HL-60/S4 treated with phorbol 12-myristate 13-acetate at 8.2 ng/mL for 4 days and 3 days (cell line): ENCODE results near the gene AGMO.
"Not testable (repeated sequence)": the region's sequence is repeated elsewhere in the genome, so short reads cannot be mapped to it uniquely, and the experiment has no call there.

ENCODE experiments used
- in situ Hi-C: fragments of 300-500 bp; cut with MboI; formaldehyde crosslinking; loops from 2 replicates; pipeline ENCODE4 v1.15.0; 2022; ENCODE audit warnings: low sequenced_read_pairs

AGMO gene

DNA sequence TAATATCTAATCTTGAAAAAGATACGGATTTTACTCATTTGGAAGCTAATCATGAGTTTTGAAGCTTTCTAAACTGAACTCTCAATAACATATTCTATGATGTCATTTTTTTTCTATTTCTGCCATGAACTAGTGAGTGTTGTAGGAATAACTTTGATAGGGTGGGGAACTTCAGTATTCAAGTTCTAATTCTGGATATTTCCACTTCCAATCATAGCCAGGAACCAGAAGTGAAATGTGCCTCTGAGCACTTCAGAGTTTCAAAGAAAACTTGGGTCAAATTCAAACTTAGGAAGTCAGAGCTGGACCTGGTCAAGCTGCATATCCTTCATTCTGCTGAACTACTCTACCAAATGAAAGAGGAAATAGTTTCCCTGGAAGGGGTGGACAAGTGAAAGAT lies 847 bp downstream of the AGMO start:
- in situ Hi-C loops, result no loop called here

DNA sequence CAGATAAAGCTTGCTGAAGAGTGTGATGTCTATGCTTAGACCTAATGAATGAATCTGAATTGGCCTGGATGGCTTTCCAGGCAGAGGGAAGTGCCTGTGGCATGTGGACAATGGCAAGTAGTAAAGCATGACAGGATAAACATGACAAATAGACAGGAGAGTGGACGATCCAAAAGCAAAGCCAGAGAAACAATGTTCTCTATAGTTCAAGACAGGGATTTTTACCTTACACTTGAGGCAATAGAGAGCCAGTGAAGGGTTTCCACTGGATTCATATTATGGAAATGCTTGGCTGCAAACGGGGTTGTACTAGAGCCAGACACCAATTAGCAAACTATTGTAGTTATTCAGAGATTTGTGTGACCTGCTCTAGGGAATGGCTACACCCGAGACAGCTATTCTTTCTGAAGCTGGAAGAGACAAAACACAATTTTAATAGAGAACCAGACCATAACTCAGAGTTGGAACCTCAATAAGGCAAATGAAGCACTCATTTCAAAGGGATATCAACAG lies 2.3 kb downstream of the AGMO start:
- in situ Hi-C loops, result no loop called here

DNA sequence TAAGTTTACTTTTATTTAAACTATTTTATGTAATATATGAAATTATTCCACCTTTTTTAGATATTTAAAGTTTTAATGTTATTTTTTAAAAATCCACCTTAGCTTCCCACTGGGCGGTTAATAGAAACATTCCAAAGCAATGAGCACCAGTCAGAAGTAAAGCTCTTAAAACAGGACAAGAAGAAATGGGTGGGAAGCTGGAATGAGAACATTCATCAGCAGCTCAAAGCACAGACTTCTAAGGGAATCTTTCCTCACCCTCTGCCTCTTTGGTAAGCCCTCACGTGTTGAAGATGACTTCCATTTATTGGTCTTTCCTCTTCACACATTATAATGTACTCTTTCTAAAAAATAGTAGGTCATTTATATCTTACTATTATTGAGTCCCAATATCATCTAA lies 3.1 kb downstream of the AGMO start:
- in situ Hi-C loops, result no loop called here

DNA sequence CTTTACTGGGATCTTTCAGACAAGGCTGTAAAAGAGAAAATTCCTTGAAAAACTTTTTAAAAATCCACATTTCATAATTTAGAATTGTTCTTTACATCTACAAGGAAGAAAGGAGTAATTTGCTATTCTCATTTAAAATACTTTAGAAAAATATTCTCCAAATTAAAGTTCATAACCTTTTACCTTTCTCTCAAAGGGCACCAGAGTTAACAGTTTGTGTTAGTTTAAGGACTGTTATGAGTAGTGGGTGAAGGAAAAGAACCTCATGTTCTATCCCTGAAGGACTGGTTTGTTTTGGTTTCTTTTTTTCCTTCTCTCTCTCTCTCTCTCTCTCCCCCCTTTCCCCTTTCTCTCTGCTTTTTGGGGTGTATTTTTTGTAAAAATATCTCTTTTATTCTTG lies 4.1 kb downstream of the AGMO start:
- in situ Hi-C loops, result no loop called here

DNA sequence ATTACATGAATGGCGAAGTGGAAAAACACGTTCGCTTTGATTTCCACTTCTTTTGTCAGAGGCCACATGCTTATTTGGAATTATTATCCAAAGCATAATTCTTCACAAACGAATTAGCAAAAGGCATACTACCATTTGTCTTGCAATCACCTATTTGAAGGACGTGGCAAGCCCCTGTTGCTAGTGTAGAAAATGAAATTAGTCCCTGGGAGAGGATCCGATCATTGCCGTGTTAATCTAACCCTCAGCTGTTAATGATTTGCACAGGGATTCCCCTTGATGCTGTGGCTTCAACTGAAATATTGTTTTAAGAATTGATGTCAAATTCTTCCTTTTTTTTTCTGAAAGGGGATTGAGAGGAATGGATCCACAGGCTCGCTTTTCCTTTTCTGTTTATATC lies 4.6 kb downstream of the AGMO start:
- in situ Hi-C loops, result no loop called here

DNA sequence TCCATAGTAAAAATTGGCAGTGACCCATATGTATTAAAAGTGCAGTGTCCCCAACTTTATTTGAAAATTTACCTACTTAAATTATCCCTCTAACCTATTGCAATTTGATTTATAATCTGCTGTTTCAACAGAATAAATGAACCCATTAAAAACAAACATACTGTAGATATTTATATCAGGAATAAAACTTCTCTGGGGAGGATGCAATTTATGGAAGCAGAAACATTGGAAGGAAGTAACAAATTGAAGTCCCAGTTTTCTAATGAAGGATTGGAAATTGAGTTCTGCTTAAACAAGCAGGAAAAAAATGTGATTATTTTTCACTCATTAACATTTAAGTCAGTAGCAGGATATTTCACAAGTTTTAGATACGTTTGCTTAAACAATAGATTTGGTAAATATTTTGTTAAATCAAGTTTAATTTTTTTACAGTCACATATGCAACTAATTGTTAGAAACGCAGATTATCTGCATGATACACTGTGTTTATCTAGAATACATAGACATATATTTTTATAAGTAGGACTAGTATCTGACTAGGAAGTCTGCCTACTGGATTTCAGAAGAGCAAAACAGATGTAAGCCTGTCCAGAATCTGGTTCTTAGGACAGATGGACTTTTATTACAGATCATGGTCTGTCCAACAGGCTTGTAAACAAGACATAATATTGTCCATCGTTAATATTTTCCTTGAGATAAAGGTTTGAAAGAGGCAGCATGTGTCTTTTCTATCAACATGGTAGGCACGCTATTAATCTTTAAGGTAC lies 5.3 kb downstream of the AGMO start:
- in situ Hi-C loops, result no loop called here

DNA sequence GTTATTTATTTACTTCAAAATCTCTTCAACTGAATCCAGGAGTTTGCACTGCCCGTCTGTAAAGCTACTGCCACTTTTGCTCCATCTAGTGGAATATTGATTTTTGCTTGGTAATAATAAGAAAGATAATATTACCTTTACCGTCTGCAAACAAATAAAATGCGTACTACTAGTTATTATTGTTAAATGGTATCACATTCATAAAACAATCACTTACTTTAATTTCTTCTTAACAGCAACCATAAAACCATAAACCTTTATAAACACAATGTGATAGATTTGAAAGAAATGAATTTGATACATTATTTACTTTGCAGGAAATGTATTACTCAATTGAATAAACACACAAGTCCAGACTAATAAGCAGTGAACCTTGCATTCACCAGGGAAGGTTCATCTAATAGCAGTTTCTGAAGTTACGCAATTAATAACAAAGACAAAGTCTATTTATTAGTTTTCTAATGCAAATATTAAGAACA lies 6.4 kb downstream of the AGMO start:
- in situ Hi-C loops, result no loop called here

DNA sequence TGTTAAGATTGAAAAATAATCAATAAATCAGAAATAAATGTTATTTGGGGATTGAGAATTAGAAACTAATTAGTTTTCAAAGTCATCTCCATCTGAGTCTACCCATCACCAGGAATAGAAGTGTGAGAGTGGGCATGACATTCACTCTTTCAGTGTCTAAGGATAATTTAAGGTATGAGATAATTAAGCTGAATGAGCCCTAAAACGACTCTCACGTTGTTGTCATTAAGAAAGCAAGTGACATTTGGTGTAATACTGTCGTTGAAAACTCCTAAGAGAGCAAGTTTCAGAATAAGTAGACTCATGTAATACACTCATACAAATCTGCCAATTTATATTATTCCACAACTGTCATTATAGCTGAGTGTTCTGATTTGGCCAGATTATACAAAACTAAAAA lies 7.1 kb downstream of the AGMO start:
- in situ Hi-C loops, result no loop called here

DNA sequence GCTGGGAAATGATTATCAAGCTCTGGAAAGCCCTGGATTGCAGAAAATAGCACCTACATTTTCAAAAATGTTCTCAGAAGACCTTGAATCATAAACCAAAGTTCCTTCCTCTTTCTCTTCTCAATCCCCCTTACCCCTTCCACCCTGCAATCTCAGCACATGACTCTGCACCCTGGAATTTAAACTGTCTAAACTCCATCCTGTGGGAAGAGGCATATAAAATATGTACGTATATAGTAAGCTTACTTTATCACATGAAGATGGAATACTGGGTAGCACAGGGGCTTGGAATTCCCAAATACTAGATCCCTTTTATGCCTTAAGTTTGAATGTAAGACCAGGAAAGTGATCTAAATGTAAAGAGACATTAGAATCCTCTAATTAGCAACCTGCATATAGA lies 7.7 kb downstream of the AGMO start:
- in situ Hi-C loops, result no loop called here

DNA sequence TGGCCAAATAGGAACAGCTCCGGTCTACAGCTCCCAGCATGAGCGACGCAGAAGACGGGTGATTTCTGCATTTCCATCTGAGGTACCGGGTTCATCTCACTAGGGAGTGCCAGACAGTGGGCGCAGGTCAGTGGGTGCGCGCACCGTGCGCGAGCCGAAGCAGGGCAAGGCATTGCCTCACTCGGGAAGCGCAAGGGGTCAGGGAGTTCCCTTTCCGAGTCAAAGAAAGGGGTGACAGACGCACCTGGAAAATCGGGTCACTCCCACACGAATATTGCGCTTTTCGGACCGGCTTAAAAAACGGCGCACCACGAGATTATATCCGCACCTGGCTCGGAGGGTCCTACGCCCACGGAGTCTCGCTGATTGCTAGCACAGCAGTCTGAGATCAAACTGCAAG lies 14.5 kb downstream of the AGMO start:
- in situ Hi-C loops, result not testable (repeated sequence)

DNA sequence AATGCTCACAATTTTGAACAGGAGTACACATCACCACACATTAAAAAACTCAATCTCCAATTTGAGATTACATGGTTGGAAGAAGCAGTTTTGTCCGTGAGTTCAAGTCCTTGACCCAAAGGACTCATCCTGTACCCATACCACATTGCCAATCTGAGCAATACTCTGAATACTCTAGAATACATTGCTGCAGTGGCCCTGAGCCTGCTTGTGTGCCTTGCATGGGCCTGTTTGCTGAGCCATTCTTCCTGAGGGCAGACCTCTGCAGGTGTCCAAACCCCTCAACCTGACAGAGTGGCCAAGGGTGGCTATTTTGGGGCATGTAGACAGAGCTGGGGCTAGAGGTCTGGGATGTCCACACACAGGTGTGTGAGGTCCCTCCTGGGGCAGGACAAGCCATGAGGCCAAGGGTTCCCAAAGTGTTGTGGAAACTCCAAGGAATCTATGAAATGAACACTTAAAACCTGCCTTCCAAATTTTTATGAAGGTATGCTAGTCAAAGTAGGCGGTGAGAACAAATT lies 15.5 kb downstream of the AGMO start:
- in situ Hi-C loops, result no loop called here

DNA sequence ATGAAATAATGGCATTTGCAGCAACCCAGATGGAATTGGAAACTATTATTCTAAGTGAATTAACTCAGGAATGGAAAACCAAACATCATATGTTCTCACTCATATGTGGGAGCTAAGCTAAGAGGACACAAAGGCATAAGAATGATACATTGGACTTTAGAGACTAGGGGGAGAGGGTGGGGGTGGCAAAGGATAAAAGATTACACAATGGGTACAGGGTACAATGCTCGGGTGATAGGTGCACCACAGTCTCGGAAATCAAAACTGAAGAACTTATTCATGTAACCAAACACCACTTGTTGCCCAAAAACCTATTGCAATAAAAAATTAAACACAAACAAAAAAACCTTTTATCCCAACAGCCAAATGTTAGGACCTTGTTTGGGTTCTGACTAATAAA lies 17.8 kb downstream of the AGMO start:
- in situ Hi-C loops, result no loop called here

DNA sequence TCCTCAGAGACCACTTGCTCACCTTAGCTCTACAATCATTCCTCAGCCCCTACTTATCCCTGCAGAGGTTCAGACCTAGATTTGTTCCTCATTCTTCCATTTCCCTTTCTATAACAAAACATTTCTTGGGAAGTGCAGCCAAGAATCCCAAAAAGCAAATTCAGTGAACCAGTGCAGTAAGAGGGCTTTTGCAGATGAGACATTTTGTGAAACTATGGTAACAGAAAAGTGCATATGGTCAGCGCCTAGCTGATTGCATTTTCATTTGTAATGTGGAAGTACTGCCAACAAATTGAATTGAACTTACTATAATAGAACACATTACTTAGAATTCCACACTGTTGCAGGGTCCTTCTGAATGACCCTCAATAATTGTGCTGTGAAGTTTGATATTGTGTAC lies 18.6 kb downstream of the AGMO start:
- in situ Hi-C loops, result no loop called here

DNA sequence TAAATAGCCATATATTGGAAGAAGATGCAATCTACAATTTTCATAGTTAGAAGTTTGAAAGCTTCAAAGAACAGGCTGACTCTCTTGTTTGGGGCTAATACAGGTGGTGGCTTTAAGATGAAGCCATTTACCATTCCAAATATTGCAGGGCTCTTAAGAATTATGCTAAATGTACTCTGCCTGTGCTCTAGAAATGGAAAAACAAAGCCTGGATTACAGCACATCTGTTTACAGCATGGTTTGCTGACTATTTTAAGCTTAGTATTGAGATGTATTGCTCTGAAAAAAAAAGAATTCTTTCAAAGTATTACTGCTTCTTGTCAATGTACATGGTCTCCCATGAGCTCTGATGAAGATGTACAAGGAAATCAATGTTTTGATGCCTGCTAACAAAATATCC lies 34.2 kb downstream of the AGMO start:
- in situ Hi-C loops, result no loop called here

DNA sequence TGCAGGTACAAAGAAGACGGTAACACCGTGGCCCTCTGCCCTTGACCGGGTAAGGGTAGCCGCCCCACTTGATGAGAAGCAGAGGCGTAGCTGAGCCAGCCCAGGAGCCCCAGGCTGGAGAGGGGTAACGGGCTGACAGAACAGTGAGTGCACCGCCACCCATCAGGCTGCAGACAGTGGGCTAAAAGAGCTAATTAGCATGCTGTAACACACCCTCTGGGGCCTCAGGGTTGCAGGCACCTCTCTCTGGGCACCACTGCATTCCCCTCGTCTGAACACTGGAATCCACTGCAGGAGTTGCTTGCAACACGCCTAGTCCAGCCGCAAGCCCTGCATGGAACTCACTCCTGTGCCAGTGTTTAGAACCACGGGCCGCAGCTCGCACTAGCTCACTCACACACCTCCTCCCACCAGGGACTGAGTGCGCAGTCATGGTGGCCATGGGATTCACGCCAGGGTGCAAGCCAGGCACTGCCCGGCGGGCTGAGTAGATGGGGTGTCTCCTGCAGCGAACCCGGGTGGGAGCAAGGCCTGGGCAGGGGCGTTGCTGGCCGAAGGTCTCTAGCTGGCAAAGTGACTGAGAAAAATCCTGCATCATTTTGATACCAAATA lies 36.1 kb downstream of the AGMO start:
- in situ Hi-C loops, result no loop called here

DNA sequence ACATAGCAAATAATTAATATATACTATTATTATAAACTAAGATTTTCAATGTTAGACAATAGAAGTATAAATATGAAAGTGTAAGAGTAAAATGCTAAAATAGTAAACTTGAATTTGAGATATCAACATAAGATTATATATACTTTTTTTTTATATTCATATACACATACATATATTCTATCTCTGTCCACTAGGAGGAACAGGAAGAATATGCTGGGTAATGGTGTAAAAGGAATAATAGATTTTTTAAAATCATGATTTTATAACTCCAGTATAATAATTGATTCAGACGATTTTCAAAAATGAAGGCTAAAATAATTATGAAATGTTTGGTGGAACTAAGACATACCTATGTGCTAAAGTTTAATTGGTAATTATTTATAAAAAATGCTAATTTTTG lies 37.7 kb downstream of the AGMO start:
- in situ Hi-C loops, result no loop called here

DNA sequence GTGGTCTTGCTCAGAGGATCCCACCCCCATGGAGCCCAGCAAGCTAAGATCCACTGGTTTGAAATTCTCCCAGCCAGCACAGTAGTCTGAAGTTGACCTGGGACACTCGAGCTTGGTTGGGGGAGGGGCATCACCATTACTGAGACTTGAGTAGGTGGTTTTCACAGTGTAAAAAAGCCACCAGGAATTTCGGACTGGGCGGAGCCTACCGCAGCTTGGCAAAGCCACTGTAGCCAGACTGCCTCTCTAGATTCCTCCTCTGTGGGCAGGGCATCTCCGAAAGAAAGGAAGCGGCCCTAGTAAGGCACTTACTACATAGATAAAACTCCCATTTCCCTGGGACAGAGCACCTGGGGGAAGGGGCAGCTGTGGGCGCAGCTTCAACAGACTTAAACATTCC lies 44.0 kb downstream of the AGMO start:
- in situ Hi-C loops, result not testable (repeated sequence)

DNA sequence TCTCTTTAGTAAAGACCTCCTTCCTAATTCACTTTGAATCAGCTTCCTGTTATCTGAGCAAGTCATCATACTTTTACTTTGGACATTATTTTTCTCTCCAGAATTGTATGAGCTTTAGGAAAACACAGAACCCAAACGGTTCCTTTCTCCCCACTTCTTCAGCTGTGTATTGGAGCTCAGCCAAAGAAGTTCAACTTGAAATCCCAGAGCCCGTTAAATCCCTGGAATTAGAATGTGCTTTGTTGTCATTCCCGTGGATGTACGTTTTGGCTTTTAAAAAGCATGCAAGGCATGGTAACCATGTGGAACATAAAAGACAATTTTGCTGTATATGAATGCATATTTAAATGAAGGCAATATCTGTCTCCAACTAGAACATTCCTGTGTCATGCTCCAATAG lies 46.6 kb downstream of the AGMO start:
- in situ Hi-C loops, result no loop called here

DNA sequence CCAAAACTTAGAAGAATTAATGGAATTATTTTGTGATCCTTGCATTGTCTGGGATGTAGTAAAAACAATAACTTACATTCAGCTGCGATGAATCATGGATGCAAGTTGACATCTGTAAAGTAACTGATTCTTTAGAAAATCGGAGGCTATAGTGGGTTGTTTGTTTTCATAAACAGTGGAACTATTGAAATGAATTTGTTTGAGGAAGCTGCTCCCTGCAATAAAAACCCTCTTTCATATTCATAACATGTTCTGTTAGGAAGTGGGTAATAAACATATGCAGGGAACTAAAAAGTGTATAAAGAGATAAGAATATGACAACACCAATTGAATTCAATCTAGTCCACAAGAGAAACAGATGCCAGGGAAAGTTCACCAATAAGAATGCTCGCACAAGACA lies 53.6 kb downstream of the AGMO start:
- in situ Hi-C loops, result no loop called here

DNA sequence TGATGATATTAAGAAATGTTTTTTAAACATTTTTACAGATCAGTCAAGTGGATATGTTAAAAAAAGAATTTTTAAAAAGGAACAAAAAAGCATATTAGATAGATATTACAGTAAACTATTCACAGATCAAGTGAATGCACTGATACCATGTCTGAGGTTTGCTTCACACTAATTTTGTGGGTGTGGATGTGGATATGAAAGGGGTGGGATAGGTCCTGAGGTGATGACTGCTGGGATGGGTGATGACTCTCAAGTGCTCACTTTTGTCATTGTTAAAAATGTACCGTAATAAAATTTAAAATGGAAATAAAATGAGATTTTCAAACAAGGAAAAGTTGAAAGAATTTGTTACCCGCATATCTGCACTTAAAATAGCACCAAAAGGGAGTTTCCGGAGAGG lies 54.1 kb downstream of the AGMO start:
- in situ Hi-C loops, result no loop called here

DNA sequence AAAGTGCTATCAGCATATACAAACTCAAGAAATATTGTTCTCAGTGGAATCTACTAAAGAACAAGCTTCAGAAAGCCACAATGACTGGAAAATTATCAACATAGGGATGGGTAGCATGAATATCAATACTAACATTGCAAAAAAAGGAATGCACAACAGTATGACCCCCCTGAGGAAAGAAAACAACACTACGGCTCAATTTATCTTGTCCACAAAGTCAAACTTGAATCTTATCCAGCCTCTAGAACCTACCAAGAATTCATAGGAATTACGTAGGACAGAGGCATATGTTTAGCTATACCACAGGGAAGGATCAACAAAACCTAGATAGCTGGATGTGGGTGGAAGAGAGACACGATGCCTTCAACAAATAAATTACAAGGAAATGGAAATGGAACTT lies 54.6 kb downstream of the AGMO start:
- in situ Hi-C loops, result no loop called here

DNA sequence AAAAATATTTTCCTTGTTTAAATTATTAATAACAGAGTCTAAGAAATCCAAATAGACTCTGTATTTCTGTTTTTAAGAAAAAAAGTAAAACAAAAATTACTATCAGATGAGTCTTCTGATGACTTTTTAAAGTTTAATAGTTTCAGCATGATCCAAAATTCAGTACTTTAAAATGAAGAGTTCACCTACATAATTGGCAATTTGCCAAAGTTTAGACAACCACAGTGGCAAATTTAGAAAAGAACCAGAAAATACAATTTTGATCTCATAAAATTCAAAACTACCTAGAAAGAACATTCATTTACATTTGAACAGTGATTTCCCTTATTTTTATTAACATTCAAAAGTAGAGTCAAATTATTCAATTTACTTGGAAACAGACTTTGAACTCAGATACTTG lies 56.1 kb downstream of the AGMO start:
- in situ Hi-C loops, result no loop called here
